HEK293 (cell line): Measurements from ENCODE around the gene PTPRF.
A peak's percentile ranks its signal among the peaks of the same experiment; 100 is the strongest.

Experiments
- CTCF ChIA-PET: fragments of 350-600 bp; formaldehyde crosslinking; extraction: SDS; loops from one replicate; lab custom pipeline; 2021; ENCODE audit warnings: antibody characterized with exemption; lab: Yijun Ruan, JAX
- POLR2A ChIA-PET: fragments of 300-600 bp; formaldehyde crosslinking; extraction: SDS; loops from one replicate; lab custom pipeline; 2020; ENCODE audit warnings: antibody characterized with exemption, inconsistent platforms; lab: Yijun Ruan, JAX
- H3K27ac ChIP-seq: fragments of 200-500 bp; sonication (Bioruptor generic); 2 replicates; pipeline ENCODE4 v1.5.1; 2014; ENCODE audit warnings: low read depth, low read length, control low read depth, inconsistent platforms; ENCODE audit errors: extremely low read depth
- H3K36me3 ChIP-seq, 2 experiments: fragments of 200-500 bp in 1 of 2; sonication (Bioruptor generic) in 1 of 2; 1 replicate in 1 of 2; 2 replicates in 1 of 2; pipeline ENCODE4 v1.5.1; 2014 to 2017; ENCODE audit warnings: inconsistent platforms in 2 of 2, low read length in 2 of 2; ENCODE audit not compliant: control insufficient read depth in 2 of 2, insufficient read depth in 1 of 2
- H3K4me1 ChIP-seq: fragments of 200-500 bp; sonication (Bioruptor generic); 2 replicates; pipeline ENCODE4 v1.5.1; 2014; ENCODE audit warnings: mild to moderate bottlenecking, low read length, inconsistent platforms; ENCODE audit not compliant: control insufficient read depth, insufficient read depth
- H3K4me3 ChIP-seq: 2 replicates; pipeline ENCODE4 v1.5.1; 2011; ENCODE audit warnings: low read depth, mild to moderate bottlenecking, control low read depth, low read length, moderate library complexity
- H3K9me3 ChIP-seq: fragments of 200-500 bp; sonication (Bioruptor generic); 2 replicates; pipeline ENCODE4 v1.5.1; 2014; ENCODE audit warnings: low read depth, low read length, inconsistent platforms; ENCODE audit not compliant: control insufficient read depth, insufficient read depth
- ATF2 ChIP-seq: fragments of 450-650 bp; formaldehyde crosslinking; IDR thresholded peaks from 2 replicates; pipeline ENCODE4 v1.5.1; 2016; ENCODE audit warnings: missing biosample characterization, missing genetic modification characterization, low read depth
- HOXD13 ChIP-seq: sonication (generic); formaldehyde crosslinking; IDR thresholded peaks from 2 replicates; pipeline ENCODE4 v1.8.0; 2022; ENCODE audit warnings: missing genetic modification reagents, borderline replicate concordance
- REPIN1 ChIP-seq: fragments of 450-650 bp; formaldehyde crosslinking; IDR thresholded peaks from 2 replicates; pipeline ENCODE4 v1.5.1; 2017; ENCODE audit warnings: missing biosample characterization, missing genetic modification characterization, low read depth
- REST ChIP-seq: fragments of 450-650 bp; formaldehyde crosslinking; IDR thresholded peaks from 2 replicates; pipeline ENCODE4 v1.5.1; 2016; ENCODE audit warnings: missing biosample characterization, missing genetic modification characterization
- ZBTB44 ChIP-seq: fragments of 450-650 bp; IDR thresholded peaks from 2 replicates; pipeline ENCODE4 v1.5.1; 2018; ENCODE audit warnings: missing biosample characterization, mild to moderate bottlenecking, missing genetic modification characterization
- ZIC2 ChIP-seq: fragments of 450-650 bp; formaldehyde crosslinking; IDR thresholded peaks from 2 replicates; pipeline ENCODE4 v1.5.1; 2016; ENCODE audit warnings: missing biosample characterization, missing genetic modification characterization
- ZNF155 ChIP-seq: fragments of 450-650 bp; formaldehyde crosslinking; IDR thresholded peaks from 2 replicates; pipeline ENCODE4 v1.5.1; 2016; ENCODE audit warnings: missing biosample characterization, missing genetic modification characterization
- ZNF202 ChIP-seq: fragments of 450-650 bp; formaldehyde crosslinking; IDR thresholded peaks from 2 replicates; pipeline ENCODE4 v1.5.1; 2016; ENCODE audit warnings: missing biosample characterization, missing genetic modification characterization, borderline replicate concordance
- ZNF354C ChIP-seq: fragments of 450-650 bp; formaldehyde crosslinking; IDR thresholded peaks from 2 replicates; pipeline ENCODE4 v1.5.1; 2016; ENCODE audit warnings: missing biosample characterization, missing genetic modification characterization, low read depth, borderline replicate concordance
- ZNF366 ChIP-seq: fragments of 450-650 bp; formaldehyde crosslinking; conservative IDR thresholded peaks from 2 replicates; pipeline ENCODE4 v1.5.1; 2016; ENCODE audit warnings: missing biosample characterization, missing genetic modification characterization
- ZNF449 ChIP-seq: fragments of 450-650 bp; formaldehyde crosslinking; IDR thresholded peaks from 2 replicates; pipeline ENCODE4 v1.5.1; 2017; ENCODE audit warnings: missing biosample characterization, mild to moderate bottlenecking, missing genetic modification characterization, moderate library complexity
- ZNF561 ChIP-seq: fragments of 450-650 bp; IDR thresholded peaks from 2 replicates; pipeline ENCODE4 v1.5.1; 2018; ENCODE audit warnings: missing biosample characterization, missing genetic modification characterization, borderline replicate concordance
- ZNF776 ChIP-seq: fragments of 450-650 bp; formaldehyde crosslinking; IDR thresholded peaks from 2 replicates; pipeline ENCODE4 v1.5.0; 2017; ENCODE audit warnings: missing biosample characterization, missing genetic modification characterization, borderline replicate concordance
- ZNF785 ChIP-seq: fragments of 450-650 bp; formaldehyde crosslinking; IDR thresholded peaks from 2 replicates; pipeline ENCODE4 v1.5.1; 2016; ENCODE audit warnings: missing biosample characterization, missing genetic modification characterization
- ZNF792 ChIP-seq: fragments of 450-650 bp; formaldehyde crosslinking; IDR thresholded peaks from 2 replicates; pipeline ENCODE4 v1.5.1; 2016; ENCODE audit warnings: missing biosample characterization, missing genetic modification characterization
- ZNF830 ChIP-seq: fragments of 450-650 bp; IDR thresholded peaks from 2 replicates; pipeline ENCODE4 v1.5.0; 2018; ENCODE audit warnings: missing biosample characterization, missing genetic modification characterization, low read depth, mild to moderate bottlenecking, moderate library complexity

Gene PTPRF

GRCh38 chr1:43572538-43572937 is 41.9 kb downstream of the PTPRF start (continued):
- TF ChIP-seq ZNF776 (tag by site-specific recombination) (no peak), HOXD13 (no peak), ZNF785 (tag by site-specific recombination) (no peak), ZBTB44 (no peak), ZNF354C (tag by site-specific recombination) (no peak), REST (tag by site-specific recombination) (no peak)

- Histone ChIP-seq H3K4me1 (no peaks in the 10 kb centered on the region), H3K9me3 (no peaks in the 10 kb centered on the region), H3K27ac (no peak overlapping the region), H3K4me3 (no peak overlapping the region), H3K36me3 (peaks cover 3 to 82% of the 10 kb centered on the region in 2 experiments; a peak in 2 of 3 replicates)
- ChIA-PET CTCF (interaction anchor here (0.6 to 1.3 kb wide), 3 partner anchors 8 to 475 kb away, joined by 3 to 5 read pairs (median 4); no protein-coding TSS in a partner anchor), POLR2A (interaction anchor here (0.6 to 1.6 kb wide), 4 partner anchors 9 to 116 kb away, joined by 3 to 5 read pairs (median 4); partner anchors contain the start of gene KDM4A)
- TF ChIP-seq ATF2 (tag by site-specific recombination) (no peak), ZNF792 (no peak), ZIC2 (tag by site-specific recombination) (peak; percentile 92), ZNF449 (tag by site-specific recombination) (no peak), ZNF830 (tag by site-specific recombination) (no peak), ZNF561 (tag by site-specific recombination) (no peak), ZNF202 (no peak), ZNF155 (tag by site-specific recombination) (no peak)
These were observed 42.5 kb downstream of the PTPRF start for GRCh38 chr1:43573066-43573800.

- ChIA-PET CTCF (no interaction called here), POLR2A (no interaction called here)
- Histone ChIP-seq H3K27ac (no peak overlapping the region), H3K9me3 (no peaks in the 10 kb centered on the region), H3K4me3 (no peak overlapping the region), H3K4me1 (no peaks in the 10 kb centered on the region), H3K36me3 (peaks cover 7 to 86% of the 10 kb centered on the region in 2 experiments; a peak in 2 of 3 replicates)
- TF ChIP-seq ZNF449 (tag by site-specific recombination) (no peak), REPIN1 (no peak), ZNF366 (no peak)
These were observed 45.8 kb downstream of the PTPRF start for GRCh38 chr1:43576521-43576920.
